KMS-11 (cell line): Measurements from ENCODE around the gene SYT7.

Experiments
- H2AFZ ChIP-seq: fragments of 200-600 bp; sonication (generic); 2 replicates; pipeline ENCODE4 v1.6.1; 2016; ENCODE audit warnings: antibody characterized with exemption, mixed run types, low read depth
- H3K27ac ChIP-seq: fragments of 200-600 bp; sonication (generic); 2 replicates; pipeline ENCODE4 v1.6.1; 2016; ENCODE audit warnings: mild to moderate bottlenecking, mixed run types
- H3K27me3 ChIP-seq: fragments of 200-600 bp; sonication (generic); 2 replicates; pipeline ENCODE4 v1.6.1; 2017; ENCODE audit warnings: mild to moderate bottlenecking, low read depth, mixed run types, moderate library complexity; ENCODE audit not compliant: insufficient read depth
- H3K36me3 ChIP-seq: fragments of 200-600 bp; sonication (generic); 2 replicates; pipeline ENCODE4 v1.6.1; 2017; ENCODE audit warnings: mild to moderate bottlenecking, mixed run types; ENCODE audit not compliant: insufficient read depth
- H3K4me1 ChIP-seq: fragments of 200-600 bp; sonication (generic); 2 replicates; pipeline ENCODE4 v1.6.1; 2016; ENCODE audit warnings: mild to moderate bottlenecking, low read depth, mixed run types; ENCODE audit not compliant: poor library complexity, severe bottlenecking
- H3K4me2 ChIP-seq: fragments of 200-600 bp; sonication (generic); 2 replicates; pipeline ENCODE4 v1.7.0; 2016; ENCODE audit warnings: mild to moderate bottlenecking, mixed run types
- H3K4me3 ChIP-seq: fragments of 200-600 bp; sonication (generic); IDR thresholded peaks from 2 replicates; pipeline ENCODE4 v1.6.1; 2017; ENCODE audit warnings: low read depth, low read length, mixed read lengths; ENCODE audit not compliant: insufficient read depth
- H3K79me2 ChIP-seq: fragments of 200-600 bp; sonication (generic); 2 replicates; pipeline ENCODE4 v1.6.1; 2016; ENCODE audit warnings: low read depth, mixed run types; ENCODE audit not compliant: insufficient read depth
- H3K9ac ChIP-seq: fragments of 200-600 bp; sonication (generic); 2 replicates; pipeline ENCODE4 v1.6.1; 2016; ENCODE audit warnings: mild to moderate bottlenecking, mixed run types
- H4K20me1 ChIP-seq: fragments of 200-600 bp; sonication (generic); 2 replicates; pipeline ENCODE4 v1.6.1; 2016; ENCODE audit warnings: mild to moderate bottlenecking, mixed run types; ENCODE audit not compliant: insufficient read depth
- TF ChIP-seq, protein P1 (sequence below): fragments of 200-600 bp; sonication (generic); conservative IDR thresholded peaks from 2 replicates; pipeline ENCODE4 v1.6.1; 2017; ENCODE audit warnings: low read depth, mild to moderate bottlenecking, antibody characterized with exemption, low read length, moderate library complexity, mixed read lengths

Gene SYT7

DNA sequence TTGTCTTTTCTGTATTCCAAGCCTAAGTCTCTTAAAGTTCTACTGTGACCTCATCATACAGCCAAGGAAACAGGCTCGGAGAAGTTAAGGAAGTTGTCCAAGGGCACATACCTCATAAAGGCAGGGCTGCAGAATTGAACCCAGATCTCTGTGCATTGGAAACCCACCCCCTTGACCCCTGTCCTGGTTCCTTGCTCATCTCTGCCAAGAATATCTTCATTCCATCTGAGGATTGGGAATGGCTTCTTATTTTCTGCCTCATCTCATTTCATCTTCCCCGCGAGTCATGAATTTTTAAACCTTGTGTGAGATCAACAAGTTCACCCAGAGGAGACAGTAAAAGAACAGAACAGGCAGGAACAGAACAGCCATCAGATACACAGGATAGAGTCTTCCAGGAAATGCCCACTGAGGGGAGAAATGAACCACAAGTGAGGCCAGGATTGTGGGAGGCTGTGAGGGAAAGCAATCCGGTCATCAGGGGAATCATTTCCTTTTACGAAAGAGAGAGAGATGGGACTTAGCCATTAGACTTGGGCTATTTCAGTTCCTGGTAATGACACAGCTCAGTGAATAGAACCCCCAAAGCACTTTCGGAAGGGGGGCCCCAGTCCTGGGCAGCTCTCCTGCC is 106.7 kb downstream of the SYT7 start:
- Histone ChIP-seq H3K4me2 (no peak overlapping the region), H3K9ac (no peak overlapping the region), H3K4me3 (no peak overlapping the region), H2AFZ (no peak overlapping the region), H3K79me2 (no peaks in the 10 kb centered on the region), H3K4me1 (no peaks in the 10 kb centered on the region), H3K27me3 (no peaks in the 10 kb centered on the region; the same call in 1 of the 2 replicates), H4K20me1 (0 out of 2 replicates have a peak, but pooled peaks cover 3% of the 10 kb centered on the region), H3K36me3 (no peaks in the 10 kb centered on the region), H3K27ac (no peak overlapping the region)
- TF ChIP-seq, protein P1, sequence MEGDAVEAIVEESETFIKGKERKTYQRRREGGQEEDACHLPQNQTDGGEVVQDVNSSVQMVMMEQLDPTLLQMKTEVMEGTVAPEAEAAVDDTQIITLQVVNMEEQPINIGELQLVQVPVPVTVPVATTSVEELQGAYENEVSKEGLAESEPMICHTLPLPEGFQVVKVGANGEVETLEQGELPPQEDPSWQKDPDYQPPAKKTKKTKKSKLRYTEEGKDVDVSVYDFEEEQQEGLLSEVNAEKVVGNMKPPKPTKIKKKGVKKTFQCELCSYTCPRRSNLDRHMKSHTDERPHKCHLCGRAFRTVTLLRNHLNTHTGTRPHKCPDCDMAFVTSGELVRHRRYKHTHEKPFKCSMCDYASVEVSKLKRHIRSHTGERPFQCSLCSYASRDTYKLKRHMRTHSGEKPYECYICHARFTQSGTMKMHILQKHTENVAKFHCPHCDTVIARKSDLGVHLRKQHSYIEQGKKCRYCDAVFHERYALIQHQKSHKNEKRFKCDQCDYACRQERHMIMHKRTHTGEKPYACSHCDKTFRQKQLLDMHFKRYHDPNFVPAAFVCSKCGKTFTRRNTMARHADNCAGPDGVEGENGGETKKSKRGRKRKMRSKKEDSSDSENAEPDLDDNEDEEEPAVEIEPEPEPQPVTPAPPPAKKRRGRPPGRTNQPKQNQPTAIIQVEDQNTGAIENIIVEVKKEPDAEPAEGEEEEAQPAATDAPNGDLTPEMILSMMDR: no peak

DNA sequence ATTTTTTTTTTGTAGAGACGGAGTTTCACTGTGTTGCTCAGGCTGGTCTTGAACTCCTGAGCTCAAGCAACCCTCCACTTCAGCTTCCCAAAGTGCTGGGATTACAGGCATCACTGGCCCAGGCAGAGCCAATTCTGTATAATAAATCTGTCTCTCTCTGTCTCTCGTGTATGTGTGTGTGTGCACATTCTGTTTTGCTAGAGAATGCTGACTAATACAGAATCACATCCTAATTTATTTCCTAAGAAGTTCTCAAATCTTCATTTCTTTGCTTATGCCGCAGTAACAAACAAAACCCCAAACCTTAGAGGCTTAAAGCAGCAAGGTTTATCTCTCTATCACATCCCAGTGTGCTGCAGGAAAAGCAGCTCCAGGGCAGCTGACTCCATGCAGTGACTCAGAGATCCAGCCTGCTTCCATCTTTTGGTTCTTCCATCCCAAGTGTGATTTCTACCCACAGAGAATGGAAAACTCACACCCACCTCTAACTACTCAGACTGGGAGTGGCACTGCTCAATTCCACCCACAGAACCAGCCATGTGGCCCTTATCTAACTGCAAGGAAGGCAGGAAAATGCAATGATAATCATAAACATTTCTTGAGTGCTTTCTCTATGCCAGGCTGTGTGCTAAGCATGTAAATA is 107.4 kb downstream of the SYT7 start:
- Histone ChIP-seq H3K4me3 (no peak overlapping the region), H3K4me2 (no peak overlapping the region), H3K79me2 (no peaks in the 10 kb centered on the region), H3K27ac (no peak overlapping the region), H4K20me1 (0 out of 2 replicates have a peak, but pooled peaks cover 3% of the 10 kb centered on the region), H3K9ac (no peak overlapping the region), H3K36me3 (no peaks in the 10 kb centered on the region), H3K4me1 (no peaks in the 10 kb centered on the region), H2AFZ (no peak overlapping the region), H3K27me3 (no peaks in the 10 kb centered on the region)
- TF ChIP-seq, protein P1: no peak

DNA sequence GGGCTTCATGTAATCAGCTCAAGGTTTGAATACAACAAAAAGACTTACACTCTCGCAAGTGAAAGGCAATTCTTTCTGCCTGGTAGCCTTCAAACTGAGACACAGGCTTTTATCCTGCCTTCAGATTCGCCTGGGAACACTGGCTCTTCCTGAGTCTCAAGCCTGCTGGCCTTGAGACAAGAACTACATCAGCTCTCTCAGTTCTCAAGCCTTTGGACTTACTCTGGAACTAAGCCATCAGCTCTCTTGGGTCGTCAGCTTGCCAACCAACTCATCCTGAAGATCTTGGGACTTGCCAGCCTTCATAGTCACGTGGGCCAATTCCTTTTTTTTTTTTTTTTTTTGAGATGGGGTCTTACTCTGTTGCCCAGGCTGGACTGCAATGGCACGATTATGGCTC is 108.0 kb downstream of the SYT7 start:
- Histone ChIP-seq H2AFZ (no peak overlapping the region), H3K4me2 (no peak overlapping the region), H3K27me3 (no peaks in the 10 kb centered on the region), H3K36me3 (no peaks in the 10 kb centered on the region), H3K4me3 (no peak overlapping the region), H4K20me1 (0 out of 2 replicates have a peak, but pooled peaks cover 3% of the 10 kb centered on the region), H3K27ac (no peak overlapping the region), H3K4me1 (no peaks in the 10 kb centered on the region), H3K79me2 (no peaks in the 10 kb centered on the region), H3K9ac (no peak overlapping the region)
- TF ChIP-seq, protein P1: no peak

DNA sequence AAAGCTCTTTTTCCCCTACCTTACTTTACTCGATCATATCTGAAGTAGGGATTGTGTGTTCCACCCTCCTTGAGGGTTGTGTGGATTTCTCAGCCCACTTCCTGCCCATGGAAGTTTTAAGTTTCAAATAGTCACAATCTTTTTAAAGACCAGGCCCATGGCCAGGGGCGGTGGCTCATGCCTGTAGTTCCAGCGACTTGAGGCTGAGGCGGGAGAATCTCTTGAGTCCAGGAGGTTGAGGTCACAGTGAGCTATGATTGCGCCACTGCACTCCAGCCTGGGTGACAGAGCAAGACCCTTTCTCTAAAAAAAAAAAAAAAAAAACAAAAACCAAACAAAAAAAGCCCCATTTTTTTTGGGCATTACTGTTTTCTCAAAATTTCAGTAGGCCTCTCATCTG is 108.6 kb downstream of the SYT7 start:
- H3K4me1 ChIP-seq: no peaks in the 10 kb centered on the region
- no peaks in the 10 kb centered on the region for H3K79me2 ChIP-seq
- H3K9ac ChIP-seq: no peak overlapping the region
- H3K36me3 ChIP-seq: no peaks in the 10 kb centered on the region
- H3K4me2 ChIP-seq: no peak overlapping the region
- no peak overlapping the region for H3K27ac ChIP-seq
- no peak overlapping the region for H2AFZ ChIP-seq
- TF ChIP-seq, protein P1: no peak
- no peak overlapping the region for H3K4me3 ChIP-seq
- H3K27me3 ChIP-seq: no peaks in the 10 kb centered on the region
- 0 out of 2 replicates have a peak, but pooled peaks cover 3% of the 10 kb centered on the region for H4K20me1 ChIP-seq
